Measurements from ENCODE around the gene NGB.
"Not testable (repeated sequence)": the region's sequence is repeated elsewhere in the genome, so short reads cannot be mapped to it uniquely, and the experiment has no call there.

NGB gene

GRCh38 chr14:77296155-77296554 lies 25.1 kb upstream of the NGB start:
- no peak for DNase-seq (ENCODE audit: low read depth in 2 of 2)

- DNase-seq (ENCODE audit: low read depth in 2 of 2): no peak
These were observed 19.7 kb upstream of the NGB start for GRCh38 chr14:77290705-77291104.

- no peak for DNase-seq (ENCODE audit: low read depth in 2 of 2)
These were observed 15.6 kb upstream of the NGB start for GRCh38 chr14:77286576-77286975.

- DNase-seq (ENCODE audit: low read depth in 2 of 2): no peak
These were observed 13.5 kb upstream of the NGB start for GRCh38 chr14:77284466-77284865.

GRCh38 chr14:77284066-77284465 lies 13.1 kb upstream of the NGB start:
- no peak for DNase-seq (ENCODE audit: low read depth in 2 of 2)

- no peak for DNase-seq (ENCODE audit: low read depth in 2 of 2)
These were observed 10.9 kb upstream of the NGB start for GRCh38 chr14:77281852-77282410.

- DNase-seq (ENCODE audit: low read depth in 2 of 2): not testable (repeated sequence)
These were observed 9.9 kb upstream of the NGB start for GRCh38 chr14:77280921-77281320.

GRCh38 chr14:77279719-77280118 lies 8.7 kb upstream of the NGB start:
- no peak for DNase-seq (ENCODE audit: low read depth in 2 of 2)

- DNase-seq (ENCODE audit: low read depth in 2 of 2): no peak
These were observed 7.6 kb upstream of the NGB start for GRCh38 chr14:77278461-77279230.

GRCh38 chr14:77276959-77277358 lies 6.0 kb upstream of the NGB start:
- no peak for DNase-seq (ENCODE audit: low read depth in 2 of 2)

- DNase-seq (ENCODE audit: low read depth in 2 of 2): no peak
These were observed 5.4 kb upstream of the NGB start for GRCh38 chr14:77276295-77276935.

- no peak for DNase-seq (ENCODE audit: low read depth in 2 of 2)
These were observed 4.6 kb upstream of the NGB start for GRCh38 chr14:77275601-77276017.

GRCh38 chr14:77275041-77275580 lies 4.1 kb upstream of the NGB start:
- DNase-seq (ENCODE audit: low read depth in 2 of 2): no peak

GRCh38 chr14:77273796-77274195 lies 2.8 kb upstream of the NGB start:
- no peak for DNase-seq (ENCODE audit: low read depth in 2 of 2)

- DNase-seq (ENCODE audit: low read depth in 2 of 2): no peak
These were observed 1.3 kb upstream of the NGB start for GRCh38 chr14:77272261-77272660.

GRCh38 chr14:77270361-77271112 lies 469 bp downstream of the NGB start:
- DNase-seq (ENCODE audit: low read depth in 2 of 2): no peak

GRCh38 chr14:77268989-77269600 lies 1.9 kb downstream of the NGB start:
- DNase-seq (ENCODE audit: low read depth in 2 of 2): no peak

GRCh38 chr14:77267937-77268699 lies 2.9 kb downstream of the NGB start:
- no peak for DNase-seq (ENCODE audit: low read depth in 2 of 2)

- no peak for DNase-seq (ENCODE audit: low read depth in 2 of 2)
These were observed 4.7 kb downstream of the NGB start for GRCh38 chr14:77266336-77266735.

GRCh38 chr14:77265561-77266335 lies 5.3 kb downstream of the NGB start:
- DNase-seq (ENCODE audit: low read depth in 2 of 2): no peak
